Mesodermal cell (in vitro differentiated cells): ENCODE measurements around the gene DGCR6L.

Source experiments
- H3K27ac ChIP-seq: 2 replicates; pipeline ENCODE4 v1.7.0; 2013; ENCODE audit warnings: mild to moderate bottlenecking, low read depth, low read length, moderate library complexity; ENCODE audit not compliant: severe bottlenecking
- H3K36me3 ChIP-seq: 2 replicates; pipeline ENCODE4 v1.7.1; 2013; ENCODE audit warnings: mild to moderate bottlenecking, low read length, moderate library complexity; ENCODE audit not compliant: control insufficient read depth, insufficient read depth
- H3K4me1 ChIP-seq: one replicate; pipeline ENCODE4 v1.7.1; 2013; ENCODE audit warnings: mild to moderate bottlenecking, low read length; ENCODE audit not compliant: insufficient read depth, control insufficient read depth, poor library complexity, severe bottlenecking
- H3K4me3 ChIP-seq: 2 replicates; pipeline ENCODE4 v1.7.0; 2013; ENCODE audit warnings: low read length, control low read depth, mild to moderate bottlenecking; ENCODE audit not compliant: insufficient read depth, poor library complexity, severe bottlenecking; ENCODE audit errors: extremely low read depth
- H3K9me3 ChIP-seq: 2 replicates; pipeline ENCODE4 v1.7.1; 2013; ENCODE audit warnings: mild to moderate bottlenecking, low read length, moderate library complexity; ENCODE audit not compliant: control insufficient read depth
- WGBS, 2 experiments: methylation state at CpG; one replicate each; pipeline ENCODE4 v1.1.5; 2013; ENCODE audit warnings: missing lambda C conversion rate in 2 of 2; ENCODE audit not compliant: insufficient coverage in 2 of 2; 5-methylcytosine and 5-hydroxymethylcytosine counted together

Gene DGCR6L

GRCh38 chr22:20264614-20265452 lies 55.0 kb downstream of the DGCR6L start:
- H3K4me1 ChIP-seq, result no peaks in the 10 kb centered on the region
- H3K27ac ChIP-seq, result no peak overlapping the region
- H3K9me3 ChIP-seq, result no peaks in the 10 kb centered on the region
- no peaks in the 10 kb centered on the region for H3K36me3 ChIP-seq
- no peak overlapping the region for H3K4me3 ChIP-seq
- 80 to 82% methylated on average over 11 to 13 of the region's 21 CpGs for WGBS, 2 experiments
